ENCODE measurements around the gene GBX1. TPM values are rescaled to one million over a fixed set of nuclear protein-coding genes. Genes with fewer than 3 reads are reported as not detected.

The GBX1 gene
- total RNA-seq, 1 experiment from 2014 or later = not detected

DNA sequence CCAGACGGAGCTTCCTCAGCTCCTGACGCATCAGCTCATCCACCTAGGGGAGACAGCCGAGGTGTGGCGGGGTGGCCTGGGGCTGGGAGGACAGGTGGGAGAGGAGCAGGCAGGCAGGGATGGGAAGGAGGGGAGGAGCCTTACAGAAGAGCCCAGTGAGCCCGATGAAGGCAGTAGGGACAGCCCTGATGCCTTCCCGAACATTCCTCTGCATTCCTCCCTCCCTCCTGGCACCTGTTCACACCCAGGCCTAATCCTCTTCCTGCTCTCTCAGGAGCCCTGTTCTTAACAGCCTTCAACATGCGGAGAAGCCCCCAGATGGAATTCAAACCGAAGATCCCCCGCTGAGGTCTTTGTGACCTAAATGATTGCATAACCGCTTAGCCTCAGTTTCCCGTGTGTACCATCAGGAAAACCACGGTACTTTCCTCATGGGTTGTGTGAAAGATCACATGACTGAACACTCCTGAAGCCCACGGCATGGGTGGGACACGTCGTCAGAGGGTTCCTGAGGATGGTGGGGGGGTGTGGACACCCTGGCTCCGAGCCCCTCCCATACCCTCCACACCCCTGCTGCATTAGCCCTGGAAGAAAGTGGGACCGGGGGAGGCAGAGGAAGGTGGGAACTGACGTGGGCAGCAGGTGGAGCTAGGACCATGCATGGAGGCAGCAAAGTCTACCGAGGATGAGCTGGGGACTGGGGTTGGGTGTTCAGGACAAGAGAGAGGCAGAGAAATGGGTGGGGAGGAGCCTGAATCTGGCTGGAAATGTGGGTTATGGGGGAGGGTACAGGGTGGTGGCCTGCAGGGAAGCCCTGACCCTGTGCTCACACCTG is 28.3 kb upstream of the GBX1 start:
- no peak overlapping the region for H2BK20ac ChIP-seq (ENCODE audit: low read depth, low read length, poor library complexity, severe bottlenecking)
- H3K79me1 ChIP-seq (ENCODE audit: insufficient read depth, low read depth, low read length, poor library complexity, severe bottlenecking) = no peaks in the 10 kb centered on the region
- H3K9me3 Mint-ChIP-seq = no peaks in the 10 kb centered on the region
- H3K36me3 Mint-ChIP-seq (ENCODE audit: insufficient read depth in 1 of 3, low read depth in 3 of 3) = no peaks in the 10 kb centered on the region
- H3K4me1 ChIP-seq (ENCODE audit: insufficient read depth, low read length) = no peaks in the 10 kb centered on the region; the same call in 1 of the 2 replicates
- peaks cover 3 to 5% of the 10 kb centered on the region in 2 experiments for H3K4me1 Mint-ChIP-seq
- no peak overlapping the region for H2AFZ ChIP-seq (ENCODE audit: low read length)
- H3K4me2 ChIP-seq (ENCODE audit: insufficient read depth, insufficient read length, low read length) = no peak overlapping the region
- no peak overlapping the region for H2BK120ac ChIP-seq (ENCODE audit: low read depth, low read length, poor library complexity, severe bottlenecking)
- no peak overlapping the region for H3K9ac ChIP-seq (ENCODE audit: extremely low read depth, insufficient read length, low read length)
- H4K8ac ChIP-seq (replicated peaks; ENCODE audit: insufficient read length, low read depth, low read length) = no peak overlapping the region
- H4K5ac ChIP-seq (ENCODE audit: insufficient read length, low read depth, low read length) = no peak overlapping the region
- no peaks in the 10 kb centered on the region for H3K79me2 ChIP-seq (ENCODE audit: insufficient read depth, low read length)
- H3K23me2 ChIP-seq (ENCODE audit: insufficient read length, low read depth, low read length, poor library complexity, severe bottlenecking) = no peaks in the 10 kb centered on the region
- H3K27me3 ChIP-seq (ENCODE audit: insufficient read depth, low read length) = no peaks in the 10 kb centered on the region; the same call in 1 of the 2 replicates
- no peak overlapping the region for H3K27ac Mint-ChIP-seq
- no peak overlapping the region for H3K27ac ChIP-seq (ENCODE audit: insufficient read length, low read depth, low read length)
- no peak overlapping the region for H3K4me3 Mint-ChIP-seq
- no peak overlapping the region for H2AK5ac ChIP-seq (ENCODE audit: insufficient read length, low read length)
- H2BK5ac ChIP-seq (ENCODE audit: insufficient read length, low read length) = no peak overlapping the region
- DNase-seq = no peak
- H2BK15ac ChIP-seq (ENCODE audit: low read depth, low read length) = no peak overlapping the region
- no peak overlapping the region for H3T11ph ChIP-seq (ENCODE audit: low read length)
- no peak overlapping the region for H3K23ac ChIP-seq (ENCODE audit: insufficient read length, low read depth, low read length)
- H4K20me1 ChIP-seq (ENCODE audit: control insufficient read depth, insufficient read depth, insufficient read length) = no peaks in the 10 kb centered on the region
- peaks cover 12% of the 10 kb centered on the region for H3K27me3 Mint-ChIP-seq (ENCODE audit: low read depth)
- H4K91ac ChIP-seq (ENCODE audit: insufficient read length, low read depth, low read length) = no peak overlapping the region
- WGBS (ENCODE audit: extremely low coverage, insufficient read length, low lambda C conversion rate) = no CpG with 5 or more reads among the region's 19 CpGs
- H3K4ac ChIP-seq (ENCODE audit: low read depth, low read length) = no peak overlapping the region
- H3K18ac ChIP-seq (ENCODE audit: insufficient read length, low read depth, low read length) = no peak overlapping the region
- H2BK12ac ChIP-seq (ENCODE audit: insufficient read length, low read depth, low read length) = no peak overlapping the region
- no peak overlapping the region for H3K14ac ChIP-seq (ENCODE audit: insufficient read depth, low read length)
- no peak overlapping the region for H3K56ac ChIP-seq (ENCODE audit: insufficient read length, low read depth, low read length)
- TF ChIP-seq, protein P1, sequence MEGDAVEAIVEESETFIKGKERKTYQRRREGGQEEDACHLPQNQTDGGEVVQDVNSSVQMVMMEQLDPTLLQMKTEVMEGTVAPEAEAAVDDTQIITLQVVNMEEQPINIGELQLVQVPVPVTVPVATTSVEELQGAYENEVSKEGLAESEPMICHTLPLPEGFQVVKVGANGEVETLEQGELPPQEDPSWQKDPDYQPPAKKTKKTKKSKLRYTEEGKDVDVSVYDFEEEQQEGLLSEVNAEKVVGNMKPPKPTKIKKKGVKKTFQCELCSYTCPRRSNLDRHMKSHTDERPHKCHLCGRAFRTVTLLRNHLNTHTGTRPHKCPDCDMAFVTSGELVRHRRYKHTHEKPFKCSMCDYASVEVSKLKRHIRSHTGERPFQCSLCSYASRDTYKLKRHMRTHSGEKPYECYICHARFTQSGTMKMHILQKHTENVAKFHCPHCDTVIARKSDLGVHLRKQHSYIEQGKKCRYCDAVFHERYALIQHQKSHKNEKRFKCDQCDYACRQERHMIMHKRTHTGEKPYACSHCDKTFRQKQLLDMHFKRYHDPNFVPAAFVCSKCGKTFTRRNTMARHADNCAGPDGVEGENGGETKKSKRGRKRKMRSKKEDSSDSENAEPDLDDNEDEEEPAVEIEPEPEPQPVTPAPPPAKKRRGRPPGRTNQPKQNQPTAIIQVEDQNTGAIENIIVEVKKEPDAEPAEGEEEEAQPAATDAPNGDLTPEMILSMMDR (conservative IDR thresholded peaks at IDR 0.05) = no peak
- no peaks in the 10 kb centered on the region for H3K9me3 ChIP-seq (ENCODE audit: control insufficient read depth, low read depth, low read length)
